Hematopoietic multipotent progenitor cell treated with erythropoietin and hydrocortisone succinate and interleukin-3 and kit ligand, for 17 days (in vitro differentiated cells): ENCODE measurements around the gene EFCAB14.
"Not testable (repeated sequence)": the region's sequence is repeated elsewhere in the genome, so short reads cannot be mapped to it uniquely, and the experiment has no call there.

ENCODE experiments used
- DNase-seq: peaks from one replicate; pipeline ENCODE4 v3.0.0-alpha.2; 2015; ENCODE audit warnings: low spot score

The EFCAB14 gene

GRCh38 chr1:46723901-46724300 lies 5.0 kb upstream of the EFCAB14 start:
- DNase-seq: no peak

GRCh38 chr1:46721686-46722205 lies 2.8 kb upstream of the EFCAB14 start:
- DNase-seq: no peak

- DNase-seq: no peak
These were observed 2.3 kb upstream of the EFCAB14 start for GRCh38 chr1:46721204-46721603.

GRCh38 chr1:46720319-46720718 lies 1.4 kb upstream of the EFCAB14 start:
- not testable (repeated sequence) for DNase-seq

- no peak for DNase-seq
These were observed 775 bp upstream of the EFCAB14 start for GRCh38 chr1:46719689-46720088.

- DNase-seq: no peak
These were observed 581 bp downstream of the EFCAB14 start for GRCh38 chr1:46718340-46718726.

GRCh38 chr1:46717654-46718053 lies 1.3 kb downstream of the EFCAB14 start:
- no peak for DNase-seq

- DNase-seq: no peak
These were observed 3.9 kb downstream of the EFCAB14 start for GRCh38 chr1:46714976-46715375.

- DNase-seq: no peak
These were observed 10.8 kb downstream of the EFCAB14 start for GRCh38 chr1:46708121-46708520.

- no peak for DNase-seq
These were observed 13.5 kb downstream of the EFCAB14 start for GRCh38 chr1:46705408-46705807.

GRCh38 chr1:46703927-46704641 lies 14.8 kb downstream of the EFCAB14 start:
- no peak for DNase-seq

- no peak for DNase-seq
These were observed 19.2 kb downstream of the EFCAB14 start for GRCh38 chr1:46699666-46700065.

GRCh38 chr1:46697053-46697452 lies 21.9 kb downstream of the EFCAB14 start:
- DNase-seq: no peak

GRCh38 chr1:46694676-46695075 lies 24.2 kb downstream of the EFCAB14 start:
- DNase-seq: not testable (repeated sequence)

- DNase-seq: no peak
These were observed 25.8 kb downstream of the EFCAB14 start for GRCh38 chr1:46692811-46693770.

GRCh38 chr1:46691997-46692790 lies 26.7 kb downstream of the EFCAB14 start:
- DNase-seq: no peak

GRCh38 chr1:46690931-46691421 lies 27.9 kb downstream of the EFCAB14 start:
- DNase-seq: no peak

- no peak for DNase-seq
These were observed 29.0 kb downstream of the EFCAB14 start for GRCh38 chr1:46689897-46690296.

GRCh38 chr1:46689356-46689755 lies 29.6 kb downstream of the EFCAB14 start:
- DNase-seq: no peak

GRCh38 chr1:46687921-46688509 lies 30.9 kb downstream of the EFCAB14 start:
- no peak for DNase-seq

GRCh38 chr1:46687093-46687659 lies 31.7 kb downstream of the EFCAB14 start:
- DNase-seq: peak; percentile 63
